Memory B cell (primary cell): ENCODE measurements around the gene EEF2K.
"Not testable (repeated sequence)": the region's sequence is repeated elsewhere in the genome, so short reads cannot be mapped to it uniquely, and the experiment has no call there.

Experiments
- ATAC-seq: fragments of 150-1000 bp; cut with Tn5 transposase; 2 replicates; pipeline ENCODE4 v1.10.0; 2021; ENCODE audit warnings: low read depth, mild to moderate bottlenecking, moderate library complexity
- DNase-seq, 2 donors: peaks; one replicate each; pipeline ENCODE4 v3.0.0; 2022; ENCODE audit warnings: low spot score in 2 of 2
- H3K27ac Mint-ChIP-seq: one replicate; pipeline ENCODE4 v1.8.0; 2022; ENCODE audit warnings: mild to moderate bottlenecking, moderate library complexity, mixed read lengths
- H3K27me3 Mint-ChIP-seq: one replicate; pipeline ENCODE4 v1.8.0; 2022; ENCODE audit warnings: mixed read lengths
- H3K36me3 Mint-ChIP-seq: one replicate; pipeline ENCODE4 v1.8.0; 2022; ENCODE audit warnings: mild to moderate bottlenecking, mixed read lengths
- H3K4me1 Mint-ChIP-seq: one replicate; pipeline ENCODE4 v1.8.0; 2022; ENCODE audit warnings: mixed read lengths
- H3K4me3 Mint-ChIP-seq: one replicate; pipeline ENCODE4 v1.8.0; 2022; ENCODE audit warnings: mild to moderate bottlenecking, moderate library complexity, mixed read lengths
- H3K9me3 Mint-ChIP-seq: one replicate; pipeline ENCODE4 v1.8.0; 2022; ENCODE audit warnings: mixed read lengths

Gene EEF2K

DNA sequence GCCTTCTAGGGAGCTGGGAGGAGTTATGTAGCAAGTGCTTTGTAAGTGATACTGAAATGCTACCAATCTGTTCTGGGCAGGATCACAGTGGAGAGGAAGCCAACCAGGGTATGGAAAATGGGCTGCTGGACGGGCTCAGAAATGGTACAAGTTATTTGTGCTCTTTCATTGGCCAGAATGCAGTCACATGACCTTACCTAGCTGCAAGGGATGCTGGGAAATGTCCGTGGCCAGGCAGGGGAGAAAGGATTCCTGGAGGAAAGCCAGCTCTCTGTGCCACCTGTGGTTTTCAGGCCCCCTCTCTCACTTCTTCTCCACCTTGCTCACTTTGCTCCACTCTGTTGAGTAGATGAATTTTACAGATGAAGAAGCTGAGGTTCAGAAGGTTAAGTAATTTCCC is 4.8 kb downstream of the EEF2K start:
- H3K4me1 Mint-ChIP-seq, result peaks cover 34% of the 10 kb centered on the region
- no peak overlapping the region for H3K4me3 Mint-ChIP-seq

DNA sequence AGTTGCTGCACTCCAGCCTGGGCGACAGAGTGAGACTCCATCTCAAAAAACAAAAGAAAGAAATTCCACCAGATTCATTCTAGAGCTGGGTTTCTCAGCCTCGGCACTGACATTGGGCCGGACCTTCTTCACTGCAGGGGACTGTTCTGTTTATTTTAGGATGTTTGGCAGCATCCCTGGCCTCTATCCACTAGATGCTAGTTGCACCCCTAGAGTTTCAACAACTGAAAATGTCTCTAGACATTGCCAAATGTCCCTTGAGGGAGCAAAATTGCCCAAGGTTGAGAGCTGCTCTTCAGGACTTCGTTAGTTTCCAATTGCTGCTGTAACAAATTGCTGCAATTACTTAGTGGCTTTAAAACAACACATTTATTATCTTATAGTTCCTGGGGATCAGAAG is 7.2 kb downstream of the EEF2K start:
- Mint-ChIP-seq H3K4me1 (peaks cover 36% of the 10 kb centered on the region), H3K27me3 (no peaks in the 10 kb centered on the region), H3K27ac (no peak overlapping the region), H3K4me3 (no peak overlapping the region), H3K36me3 (peaks cover 22% of the 10 kb centered on the region), H3K9me3 (no peaks in the 10 kb centered on the region)
- DNase-seq (no peak), ATAC-seq (no peak)

More for the DNA sequence above, 4.8 kb downstream of the EEF2K start:
- no peaks in the 10 kb centered on the region for H3K9me3 Mint-ChIP-seq
- no peak for ATAC-seq
- H3K27ac Mint-ChIP-seq, result peak overlapping the region; percentile 45
- no peak for DNase-seq
- H3K36me3 Mint-ChIP-seq, result peaks cover 23% of the 10 kb centered on the region
- H3K27me3 Mint-ChIP-seq, result no peaks in the 10 kb centered on the region

DNA sequence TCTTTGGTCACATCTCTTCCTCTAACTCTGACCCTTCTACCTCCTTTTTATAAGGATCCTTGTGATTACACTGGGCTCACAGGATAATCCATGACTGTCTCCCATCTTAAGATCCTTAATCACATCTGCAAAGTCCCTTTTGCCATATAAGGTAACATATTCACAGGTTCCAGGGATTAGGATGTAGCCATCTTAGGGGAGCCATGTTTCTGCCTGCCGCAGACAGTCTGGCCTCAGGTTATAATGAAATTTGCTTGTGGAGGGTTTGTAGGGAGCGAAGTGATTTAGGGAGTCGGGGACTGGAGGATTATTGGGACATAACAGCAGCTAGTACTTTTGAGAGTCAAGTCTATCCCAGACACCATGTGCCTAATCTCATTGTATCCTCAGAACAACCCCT is 7.7 kb downstream of the EEF2K start:
- Mint-ChIP-seq H3K36me3 (peaks cover 22% of the 10 kb centered on the region), H3K9me3 (no peaks in the 10 kb centered on the region), H3K4me3 (no peak overlapping the region), H3K27ac (no peak overlapping the region), H3K27me3 (no peaks in the 10 kb centered on the region), H3K4me1 (peaks cover 40% of the 10 kb centered on the region)
- ATAC-seq (no peak), DNase-seq (no peak)

DNA sequence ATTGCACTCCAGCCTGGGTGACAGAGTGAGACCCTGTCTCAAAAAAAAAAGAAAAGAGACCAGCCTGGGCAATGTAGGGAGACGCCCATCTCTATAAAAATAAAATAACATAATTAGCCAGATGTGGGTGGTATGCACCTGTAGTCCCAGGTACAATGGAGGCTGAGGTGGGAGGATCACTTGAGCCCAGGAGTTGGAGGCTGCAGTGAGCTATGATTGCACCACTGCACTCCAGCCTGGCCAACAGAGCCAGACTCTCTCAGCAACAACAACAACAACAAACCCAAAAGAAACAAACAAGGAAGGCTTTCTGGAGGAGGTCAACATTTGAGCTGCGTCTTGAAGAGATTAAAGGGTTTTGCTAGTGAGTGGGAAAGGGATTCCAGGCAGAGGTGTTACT is 8.3 kb downstream of the EEF2K start:
- peak overlapping the region; percentile 47 for H3K27ac Mint-ChIP-seq
- ATAC-seq, result no peak
- peaks cover 40% of the 10 kb centered on the region for H3K4me1 Mint-ChIP-seq
- DNase-seq, result no peak
- H3K4me3 Mint-ChIP-seq, result no peak overlapping the region
- no peaks in the 10 kb centered on the region for H3K27me3 Mint-ChIP-seq
- H3K9me3 Mint-ChIP-seq, result no peaks in the 10 kb centered on the region
- H3K36me3 Mint-ChIP-seq, result peaks cover 22% of the 10 kb centered on the region

DNA sequence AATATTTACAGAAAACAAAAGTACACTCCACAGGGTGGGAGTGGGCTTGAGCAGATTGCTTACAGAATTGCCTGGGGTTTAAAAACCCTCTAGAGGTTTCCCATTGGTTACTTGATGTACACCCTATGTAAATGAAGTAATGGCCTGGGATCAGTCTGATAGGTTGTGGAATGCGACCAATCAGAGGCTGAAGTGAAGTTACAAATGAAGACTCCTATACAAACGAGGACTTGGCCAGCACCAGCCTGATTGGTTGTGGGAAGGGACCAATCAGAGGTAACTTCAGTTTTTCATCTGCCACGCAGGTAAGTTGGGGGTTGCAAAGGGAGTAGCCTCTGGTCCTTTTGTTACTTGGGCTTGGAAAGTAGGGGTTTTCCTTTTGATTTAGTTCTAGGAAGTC is 8.8 kb downstream of the EEF2K start:
- peaks cover 22% of the 10 kb centered on the region for H3K36me3 Mint-ChIP-seq
- ATAC-seq (no peak), DNase-seq (no peak)
- H3K27ac Mint-ChIP-seq, result peak overlapping the region; percentile 47
- no peaks in the 10 kb centered on the region for H3K27me3 Mint-ChIP-seq
- H3K4me3 Mint-ChIP-seq, result no peak overlapping the region
- H3K4me1 Mint-ChIP-seq, result peaks cover 40% of the 10 kb centered on the region
- H3K9me3 Mint-ChIP-seq, result no peaks in the 10 kb centered on the region

DNA sequence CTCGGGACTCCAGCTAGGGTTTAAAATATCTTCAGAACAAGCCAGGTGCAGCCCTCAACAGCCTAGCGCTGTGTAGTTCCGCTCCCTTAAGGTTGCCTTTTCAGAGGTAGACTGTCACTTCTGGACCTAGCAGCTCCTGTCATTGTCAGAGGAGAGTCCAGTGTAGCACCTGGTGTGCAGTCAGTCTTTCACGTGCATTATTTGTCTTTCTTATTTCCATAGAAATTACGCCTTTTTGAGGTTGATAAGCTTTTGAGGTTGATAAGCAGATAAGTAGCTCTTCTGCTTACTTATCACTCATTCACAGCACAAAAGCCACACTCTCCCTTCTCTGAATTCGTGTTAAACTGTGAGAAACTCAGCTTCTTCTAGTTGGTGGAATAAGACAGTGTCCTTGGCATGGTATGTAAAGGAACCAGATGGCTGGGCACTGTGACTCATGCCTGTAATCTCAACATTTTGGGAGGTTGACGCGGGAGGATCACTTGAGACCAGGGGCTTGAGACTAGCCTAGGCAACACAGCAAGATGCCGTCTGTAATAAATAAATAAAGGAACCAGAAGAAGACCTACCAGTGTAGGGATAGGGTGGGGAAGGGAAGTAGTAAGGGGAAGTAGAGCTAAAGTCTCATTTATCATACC is 10.2 kb downstream of the EEF2K start:
- peak overlapping the region; percentile 77 for H3K27ac Mint-ChIP-seq
- ATAC-seq, result no peak
- no peaks in the 10 kb centered on the region for H3K27me3 Mint-ChIP-seq
- H3K4me1 Mint-ChIP-seq, result peaks cover 35% of the 10 kb centered on the region
- H3K4me3 Mint-ChIP-seq, result no peak overlapping the region
- DNase-seq, result no peak
- H3K9me3 Mint-ChIP-seq, result no peaks in the 10 kb centered on the region
- H3K36me3 Mint-ChIP-seq, result peaks cover 14% of the 10 kb centered on the region

DNA sequence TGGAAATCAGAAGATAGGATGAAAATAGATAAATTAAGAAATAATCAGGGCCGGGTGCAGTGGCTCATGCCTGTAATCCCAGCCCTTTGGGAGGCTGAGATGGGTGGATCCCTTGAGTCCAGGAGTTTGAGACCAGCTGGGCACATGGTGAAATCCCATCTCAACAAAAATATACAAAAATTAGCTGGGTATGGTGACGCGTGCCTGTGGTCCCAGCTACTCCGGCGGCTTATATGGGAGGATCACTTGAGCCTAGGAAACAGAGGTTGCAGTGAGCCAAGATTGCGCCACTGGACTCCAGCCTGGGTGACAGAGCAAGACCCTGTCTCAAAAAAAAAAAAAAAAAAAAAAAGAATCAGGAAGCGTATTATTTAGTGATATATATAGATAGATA is 10.8 kb downstream of the EEF2K start:
- Mint-ChIP-seq H3K27ac (peak overlapping the region; percentile 77), H3K36me3 (peaks cover 12% of the 10 kb centered on the region), H3K4me1 (peaks cover 35% of the 10 kb centered on the region)
- not testable (repeated sequence) for H3K4me3 Mint-ChIP-seq, ATAC-seq, H3K27me3 Mint-ChIP-seq, DNase-seq, H3K9me3 Mint-ChIP-seq

DNA sequence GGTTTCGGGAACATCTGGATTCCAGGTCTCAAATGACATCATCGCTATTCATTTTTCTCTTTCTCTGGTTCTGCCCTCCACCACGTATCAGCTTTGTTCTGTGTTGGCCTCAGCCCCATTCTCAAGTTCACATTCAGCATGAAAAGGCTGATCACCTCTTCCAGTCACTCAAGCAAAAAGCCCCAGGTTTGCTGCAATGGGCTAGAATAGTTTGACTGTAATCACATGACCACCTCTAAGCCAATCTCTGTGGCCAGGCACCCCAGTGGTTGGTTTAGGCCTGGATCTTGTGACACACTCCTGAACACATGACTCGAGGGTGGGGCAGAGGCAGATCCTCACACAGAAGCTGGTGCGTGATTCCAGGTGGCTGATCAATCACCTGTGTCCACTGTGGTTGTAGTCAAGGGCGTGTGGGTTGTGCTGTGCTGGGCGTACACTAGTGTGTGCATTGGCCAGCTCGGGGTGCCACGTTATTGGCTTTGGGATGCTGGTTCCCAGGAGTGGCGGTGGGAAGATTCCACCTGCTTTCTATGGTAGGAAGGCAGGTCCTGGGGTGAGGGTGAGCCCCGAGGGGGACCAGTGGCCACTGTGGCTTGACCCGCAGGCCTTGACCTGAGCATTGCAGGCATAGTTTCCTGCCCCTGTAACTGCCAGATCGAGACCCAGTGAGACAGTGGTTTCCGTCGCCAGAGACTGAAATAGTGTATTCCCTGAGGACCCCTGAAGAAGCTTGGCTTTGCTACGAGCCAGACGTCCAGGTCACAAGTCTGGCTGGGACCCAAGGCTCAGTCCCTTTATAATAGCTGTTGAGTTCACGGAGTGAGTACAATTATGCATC is 12.0 kb downstream of the EEF2K start:
- H3K4me1 Mint-ChIP-seq, result peaks cover 38% of the 10 kb centered on the region
- H3K36me3 Mint-ChIP-seq, result peaks cover 11% of the 10 kb centered on the region
- peak; percentile 92 for ATAC-seq
- peak overlapping the region; percentile 72 for H3K4me3 Mint-ChIP-seq
- no peaks in the 10 kb centered on the region for H3K9me3 Mint-ChIP-seq
- H3K27me3 Mint-ChIP-seq, result no peaks in the 10 kb centered on the region
- H3K27ac Mint-ChIP-seq, result peak overlapping the region; percentile 96
- DNase-seq, result peak; percentile 52 to 71

DNA sequence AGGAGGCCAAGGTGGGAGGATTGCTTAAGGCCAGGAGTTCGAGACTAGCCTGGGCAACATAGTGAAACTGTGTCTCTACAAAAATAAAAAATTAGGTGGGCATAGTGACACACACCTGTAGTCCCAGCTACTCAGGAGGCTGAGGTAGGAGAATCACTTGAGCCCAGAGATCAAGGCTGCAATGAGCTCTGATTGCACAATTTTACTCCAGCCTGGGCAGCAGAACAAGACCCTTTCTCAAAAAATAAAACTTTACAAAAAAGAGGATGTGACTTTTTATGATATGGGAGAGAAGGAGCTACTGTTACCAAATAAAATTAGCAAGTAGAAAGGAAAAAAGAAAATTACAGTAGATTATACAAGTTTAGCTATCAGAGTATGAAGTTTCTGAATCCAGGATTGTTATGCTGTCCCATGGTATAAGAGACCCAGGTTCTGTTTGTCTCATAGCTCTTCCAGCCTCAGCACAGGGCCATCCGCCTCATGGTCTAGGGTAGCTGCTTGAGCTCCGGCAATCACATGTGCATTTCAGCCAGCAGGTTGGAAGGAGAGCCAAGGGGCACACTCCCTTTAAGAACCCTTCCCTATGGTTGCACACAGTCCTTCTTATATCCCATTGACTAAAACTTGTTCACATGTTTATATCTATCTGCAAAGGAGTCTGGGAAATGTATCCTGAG is 13.5 kb downstream of the EEF2K start:
- DNase-seq (no peak), ATAC-seq (no peak)
- peak overlapping the region; percentile 96 for H3K27ac Mint-ChIP-seq
- no peak overlapping the region for H3K4me3 Mint-ChIP-seq
- H3K27me3 Mint-ChIP-seq, result no peaks in the 10 kb centered on the region
- H3K4me1 Mint-ChIP-seq, result peaks cover 31% of the 10 kb centered on the region
- peaks cover 3% of the 10 kb centered on the region for H3K36me3 Mint-ChIP-seq
- H3K9me3 Mint-ChIP-seq, result no peaks in the 10 kb centered on the region

DNA sequence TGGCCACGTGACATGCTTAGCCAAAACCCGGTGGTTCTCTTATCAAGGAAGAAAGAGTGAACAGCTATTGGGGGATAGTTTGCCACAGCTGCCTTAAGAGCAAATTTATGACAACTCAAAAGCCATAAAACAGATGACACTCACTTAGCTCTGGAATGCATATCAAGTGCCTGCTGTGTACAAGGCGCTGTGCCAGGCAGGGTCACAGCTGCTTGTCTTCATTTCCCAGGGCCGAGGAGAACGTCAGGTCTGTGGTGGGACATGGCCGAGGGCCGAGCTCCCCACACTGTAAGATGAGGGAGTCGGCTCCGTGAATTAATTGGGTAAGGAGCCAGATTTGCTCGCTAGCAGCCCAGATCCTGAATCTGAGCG is 14.0 kb downstream of the EEF2K start:
- H3K27ac Mint-ChIP-seq, result peak overlapping the region; percentile 38

DNA sequence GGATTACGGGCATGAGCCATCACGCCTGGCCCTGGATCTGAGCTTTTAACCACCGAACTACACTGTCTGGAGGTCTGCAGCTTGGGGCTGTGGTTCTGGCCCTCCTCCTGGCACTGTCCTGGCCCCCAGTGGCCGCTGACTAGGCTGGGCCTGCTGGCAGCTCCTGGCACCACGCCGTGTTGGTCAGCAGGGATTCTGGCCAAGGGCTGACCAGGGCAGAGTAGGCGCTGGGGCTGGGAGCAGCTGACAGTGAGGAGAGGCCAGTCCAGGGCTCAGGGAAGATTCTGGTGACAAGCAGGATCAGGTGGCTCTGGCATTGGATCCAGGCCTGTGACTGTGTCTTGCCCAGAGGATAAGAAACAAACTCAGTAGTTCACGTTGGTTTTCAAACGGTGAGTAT is 14.6 kb downstream of the EEF2K start:
- H3K27ac Mint-ChIP-seq, result peak overlapping the region; percentile 78
- peaks cover 5% of the 10 kb centered on the region for H3K36me3 Mint-ChIP-seq
- H3K9me3 Mint-ChIP-seq, result no peaks in the 10 kb centered on the region
- H3K4me3 Mint-ChIP-seq, result no peak overlapping the region
- no peak for DNase-seq
- H3K27me3 Mint-ChIP-seq, result no peaks in the 10 kb centered on the region
- ATAC-seq, result no peak
- peaks cover 25% of the 10 kb centered on the region for H3K4me1 Mint-ChIP-seq

More for the DNA sequence above, 14.0 kb downstream of the EEF2K start:
- Mint-ChIP-seq H3K27me3 (no peaks in the 10 kb centered on the region), H3K9me3 (no peaks in the 10 kb centered on the region), H3K4me1 (peaks cover 30% of the 10 kb centered on the region), H3K36me3 (peaks cover 5% of the 10 kb centered on the region), H3K4me3 (no peak overlapping the region)
- ATAC-seq (no peak), DNase-seq (no peak)

DNA sequence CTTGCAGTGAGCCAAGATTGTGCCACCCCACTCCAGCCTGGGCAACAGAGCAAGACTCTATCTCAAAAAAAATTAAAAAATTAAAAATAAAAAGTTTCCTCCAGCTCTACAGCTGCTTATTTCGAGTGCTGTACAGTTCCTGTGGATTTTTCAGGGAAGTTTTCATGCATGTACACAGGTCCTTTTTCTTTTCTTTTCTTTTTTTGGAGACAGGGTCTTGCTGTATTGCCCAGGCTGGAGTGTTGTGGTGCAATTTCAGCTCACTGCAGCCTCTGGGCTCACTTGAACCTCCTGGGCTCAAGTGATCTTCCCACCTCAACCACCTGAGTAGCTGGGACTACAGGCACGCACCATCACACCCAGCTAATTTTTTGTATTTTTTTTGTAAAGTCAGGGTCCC is 15.9 kb downstream of the EEF2K start:
- no peaks in the 10 kb centered on the region for H3K27me3 Mint-ChIP-seq
- no peak overlapping the region for H3K4me3 Mint-ChIP-seq
- H3K9me3 Mint-ChIP-seq, result no peaks in the 10 kb centered on the region
- H3K4me1 Mint-ChIP-seq, result peaks cover 18% of the 10 kb centered on the region
- peaks cover 3% of the 10 kb centered on the region for H3K36me3 Mint-ChIP-seq
- no peak for ATAC-seq
- DNase-seq, result no peak
- H3K27ac Mint-ChIP-seq, result no peak overlapping the region

DNA sequence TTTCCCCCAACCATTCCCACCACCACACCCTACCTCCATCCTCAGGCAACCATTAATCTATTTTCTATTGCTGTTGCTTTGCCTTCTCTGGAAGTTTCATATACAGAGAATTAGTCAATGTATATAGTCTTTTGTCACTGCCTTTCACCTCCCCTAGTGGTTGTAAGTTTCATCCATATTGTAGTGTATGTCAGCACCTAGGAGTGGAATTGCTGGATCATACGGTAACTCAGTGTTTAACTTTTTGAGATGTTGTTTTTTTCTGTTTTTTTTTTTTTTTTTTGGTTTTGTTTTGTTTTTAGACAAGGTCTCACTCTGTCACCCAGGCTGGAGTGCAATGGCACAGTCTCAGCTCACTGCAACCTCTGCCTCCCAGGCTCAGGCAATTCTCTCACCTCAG is 16.9 kb downstream of the EEF2K start:
- peaks cover 3% of the 10 kb centered on the region for H3K36me3 Mint-ChIP-seq
- no peak overlapping the region for H3K27ac Mint-ChIP-seq
- DNase-seq (no peak), ATAC-seq (no peak)
- H3K4me3 Mint-ChIP-seq, result no peak overlapping the region
- H3K4me1 Mint-ChIP-seq, result peaks cover 12% of the 10 kb centered on the region
- no peaks in the 10 kb centered on the region for H3K9me3 Mint-ChIP-seq
- H3K27me3 Mint-ChIP-seq, result no peaks in the 10 kb centered on the region

DNA sequence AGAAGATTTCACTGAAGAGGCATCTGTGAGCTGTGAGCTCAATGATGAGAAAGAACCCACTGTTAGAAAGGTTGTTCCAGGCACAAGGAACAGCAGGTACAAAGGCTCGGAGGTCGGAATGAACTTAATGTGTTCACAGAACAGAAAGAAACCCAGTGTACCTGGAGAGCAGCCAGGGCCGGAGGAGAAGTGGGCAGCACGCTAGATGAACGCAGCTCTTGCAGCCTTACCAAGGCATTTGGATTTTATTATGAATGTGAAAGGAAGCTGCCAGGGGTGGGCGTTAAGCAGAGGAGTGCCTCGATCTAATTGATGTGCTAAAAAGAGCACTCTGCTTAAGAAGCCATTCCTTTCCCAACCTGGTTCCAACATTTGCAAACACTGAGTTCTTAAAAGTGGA is 19.0 kb downstream of the EEF2K start:
- Mint-ChIP-seq H3K4me1 (peaks cover 6% of the 10 kb centered on the region), H3K4me3 (no peak overlapping the region), H3K27ac (no peak overlapping the region), H3K9me3 (no peaks in the 10 kb centered on the region), H3K36me3 (peaks cover 8% of the 10 kb centered on the region), H3K27me3 (no peaks in the 10 kb centered on the region)
- DNase-seq (no peak), ATAC-seq (no peak)
